Astrocyte (in vitro differentiated cells and primary cell): ENCODE results near the gene PLPPR1.
"Not testable (repeated sequence)": the region's sequence is repeated elsewhere in the genome, so short reads cannot be mapped to it uniquely, and the experiment has no call there.

Source experiments
- EZH2 ChIP-seq: IDR thresholded peaks from 2 replicates; pipeline ENCODE4 v1.6.1; 2012; ENCODE audit warnings: mild to moderate bottlenecking, low read length, inconsistent platforms; ENCODE audit not compliant: insufficient read depth
- TF ChIP-seq, protein P1 (sequence below): IDR thresholded peaks from 2 replicates; pipeline ENCODE4 v1.5.1; 2011; ENCODE audit warnings: low read depth, mild to moderate bottlenecking, inconsistent platforms, low read length, moderate library complexity; ENCODE audit not compliant: insufficient read depth

DNA sequence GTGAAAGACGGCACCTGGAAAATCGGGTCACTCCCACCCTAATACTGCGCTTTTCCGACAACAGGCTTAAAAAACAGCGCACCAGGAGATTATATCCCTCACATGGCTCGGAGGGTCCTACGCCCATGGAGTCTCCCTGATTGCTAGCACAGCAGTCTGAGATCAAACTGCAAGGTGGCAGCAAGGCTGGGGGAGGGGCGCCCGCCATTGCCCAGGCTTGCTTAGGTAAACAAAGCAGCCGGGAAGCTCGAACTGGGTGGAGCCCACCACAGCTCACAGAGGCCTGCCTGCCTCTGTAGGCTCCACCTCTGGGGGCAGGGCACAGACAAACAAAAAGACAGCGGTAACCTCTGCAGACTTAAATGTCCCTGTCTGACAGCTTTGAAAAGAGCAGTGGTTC, 262.5 kb downstream of the PLPPR1 start:
- TF ChIP-seq, protein P1, sequence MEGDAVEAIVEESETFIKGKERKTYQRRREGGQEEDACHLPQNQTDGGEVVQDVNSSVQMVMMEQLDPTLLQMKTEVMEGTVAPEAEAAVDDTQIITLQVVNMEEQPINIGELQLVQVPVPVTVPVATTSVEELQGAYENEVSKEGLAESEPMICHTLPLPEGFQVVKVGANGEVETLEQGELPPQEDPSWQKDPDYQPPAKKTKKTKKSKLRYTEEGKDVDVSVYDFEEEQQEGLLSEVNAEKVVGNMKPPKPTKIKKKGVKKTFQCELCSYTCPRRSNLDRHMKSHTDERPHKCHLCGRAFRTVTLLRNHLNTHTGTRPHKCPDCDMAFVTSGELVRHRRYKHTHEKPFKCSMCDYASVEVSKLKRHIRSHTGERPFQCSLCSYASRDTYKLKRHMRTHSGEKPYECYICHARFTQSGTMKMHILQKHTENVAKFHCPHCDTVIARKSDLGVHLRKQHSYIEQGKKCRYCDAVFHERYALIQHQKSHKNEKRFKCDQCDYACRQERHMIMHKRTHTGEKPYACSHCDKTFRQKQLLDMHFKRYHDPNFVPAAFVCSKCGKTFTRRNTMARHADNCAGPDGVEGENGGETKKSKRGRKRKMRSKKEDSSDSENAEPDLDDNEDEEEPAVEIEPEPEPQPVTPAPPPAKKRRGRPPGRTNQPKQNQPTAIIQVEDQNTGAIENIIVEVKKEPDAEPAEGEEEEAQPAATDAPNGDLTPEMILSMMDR = not testable (repeated sequence)
- TF ChIP-seq EZH2 = not testable (repeated sequence)
